Smooth muscle cell of the brain vasculature (primary cell): ENCODE measurements around the gene VIT.

ENCODE experiments used
- DNase-seq: peaks from one replicate; pipeline ENCODE4 v3.0.0-alpha.2; 2012; ENCODE audit warnings: low read depth, low spot score

Gene VIT

GRCh38 chr2:36708041-36708741 is 11.7 kb downstream of the VIT start:
- DNase-seq = no peak

- DNase-seq = no peak
These were observed 14.5 kb downstream of the VIT start for GRCh38 chr2:36710858-36711515.

- DNase-seq = no peak
These were observed 15.3 kb downstream of the VIT start for GRCh38 chr2:36711741-36712314.

- DNase-seq = no peak
These were observed 16.8 kb downstream of the VIT start for GRCh38 chr2:36713310-36713709.

GRCh38 chr2:36716111-36716510 is 19.6 kb downstream of the VIT start:
- DNase-seq = no peak

GRCh38 chr2:36717603-36718266 is 21.2 kb downstream of the VIT start:
- no peak for DNase-seq

- no peak for DNase-seq
These were observed 31.0 kb downstream of the VIT start for GRCh38 chr2:36727550-36727949.

- DNase-seq = no peak
These were observed 32.6 kb downstream of the VIT start for GRCh38 chr2:36729067-36729466.

- DNase-seq = no peak
These were observed 35.6 kb downstream of the VIT start for GRCh38 chr2:36731941-36732672.

- no peak for DNase-seq
These were observed 36.1 kb downstream of the VIT start for GRCh38 chr2:36732673-36733036.

- no peak for DNase-seq
These were observed 36.7 kb downstream of the VIT start for GRCh38 chr2:36733215-36733614.

- DNase-seq = no peak
These were observed 37.8 kb downstream of the VIT start for GRCh38 chr2:36734304-36734703.

- DNase-seq = no peak
These were observed 40.7 kb downstream of the VIT start for GRCh38 chr2:36737131-36737750.

- no peak for DNase-seq
These were observed 43.6 kb downstream of the VIT start for GRCh38 chr2:36740061-36740460.

- DNase-seq = no peak
These were observed 44.8 kb downstream of the VIT start for GRCh38 chr2:36741188-36741837.

- no peak for DNase-seq
These were observed 47.4 kb downstream of the VIT start for GRCh38 chr2:36743954-36744353.

- no peak for DNase-seq
These were observed 51.7 kb downstream of the VIT start for GRCh38 chr2:36748166-36748565.

- no peak for DNase-seq
These were observed 53.6 kb downstream of the VIT start for GRCh38 chr2:36750101-36750500.

GRCh38 chr2:36753706-36754221 is 57.3 kb downstream of the VIT start:
- DNase-seq = no peak

- no peak for DNase-seq
These were observed 58.1 kb downstream of the VIT start for GRCh38 chr2:36754578-36754977.

GRCh38 chr2:36756438-36756837 is 59.9 kb downstream of the VIT start:
- DNase-seq = no peak
